ENCODE data around the gene CDH2.

CDH2 gene

GRCh38 chr18:28152354-28152753 lies 24.6 kb downstream of the CDH2 start:
- TF ChIP-seq CTCF (IDR thresholded peaks at IDR 0.05): no peak

GRCh38 chr18:28151434-28151833 lies 25.5 kb downstream of the CDH2 start:
- TF ChIP-seq CTCF (IDR thresholded peaks at IDR 0.05): no peak

GRCh38 chr18:28150925-28151324 lies 26.0 kb downstream of the CDH2 start:
- no peak for TF ChIP-seq CTCF (IDR thresholded peaks at IDR 0.05)

GRCh38 chr18:28149810-28150420 lies 27.0 kb downstream of the CDH2 start:
- TF ChIP-seq CTCF (IDR thresholded peaks at IDR 0.05): no peak

GRCh38 chr18:28147674-28148171 lies 29.2 kb downstream of the CDH2 start:
- TF ChIP-seq CTCF (IDR thresholded peaks at IDR 0.05): no peak

GRCh38 chr18:28143725-28144124 lies 33.2 kb downstream of the CDH2 start:
- no peak for TF ChIP-seq CTCF (IDR thresholded peaks at IDR 0.05)

- no peak for TF ChIP-seq CTCF (IDR thresholded peaks at IDR 0.05)
These were observed 38.1 kb downstream of the CDH2 start for GRCh38 chr18:28138816-28139215.

- no peak for TF ChIP-seq CTCF (IDR thresholded peaks at IDR 0.05)
These were observed 40.9 kb downstream of the CDH2 start for GRCh38 chr18:28136071-28136470.

Data from LNCAP (cell line).